ENCODE results near the gene DOCK10.

GRCh38 chr2:224901121-224901676 is 141.1 kb downstream of the DOCK10 start:
- TF ChIP-seq POLR2A (IDR thresholded peaks at IDR 0.05), result no peak
- TF ChIP-seq, protein P1, sequence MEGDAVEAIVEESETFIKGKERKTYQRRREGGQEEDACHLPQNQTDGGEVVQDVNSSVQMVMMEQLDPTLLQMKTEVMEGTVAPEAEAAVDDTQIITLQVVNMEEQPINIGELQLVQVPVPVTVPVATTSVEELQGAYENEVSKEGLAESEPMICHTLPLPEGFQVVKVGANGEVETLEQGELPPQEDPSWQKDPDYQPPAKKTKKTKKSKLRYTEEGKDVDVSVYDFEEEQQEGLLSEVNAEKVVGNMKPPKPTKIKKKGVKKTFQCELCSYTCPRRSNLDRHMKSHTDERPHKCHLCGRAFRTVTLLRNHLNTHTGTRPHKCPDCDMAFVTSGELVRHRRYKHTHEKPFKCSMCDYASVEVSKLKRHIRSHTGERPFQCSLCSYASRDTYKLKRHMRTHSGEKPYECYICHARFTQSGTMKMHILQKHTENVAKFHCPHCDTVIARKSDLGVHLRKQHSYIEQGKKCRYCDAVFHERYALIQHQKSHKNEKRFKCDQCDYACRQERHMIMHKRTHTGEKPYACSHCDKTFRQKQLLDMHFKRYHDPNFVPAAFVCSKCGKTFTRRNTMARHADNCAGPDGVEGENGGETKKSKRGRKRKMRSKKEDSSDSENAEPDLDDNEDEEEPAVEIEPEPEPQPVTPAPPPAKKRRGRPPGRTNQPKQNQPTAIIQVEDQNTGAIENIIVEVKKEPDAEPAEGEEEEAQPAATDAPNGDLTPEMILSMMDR (IDR thresholded peaks at IDR 0.05), result no peak

All from heart left ventricle (tissue), 13 donors.